Measurements from ENCODE around the gene LPAR5.

DNA sequence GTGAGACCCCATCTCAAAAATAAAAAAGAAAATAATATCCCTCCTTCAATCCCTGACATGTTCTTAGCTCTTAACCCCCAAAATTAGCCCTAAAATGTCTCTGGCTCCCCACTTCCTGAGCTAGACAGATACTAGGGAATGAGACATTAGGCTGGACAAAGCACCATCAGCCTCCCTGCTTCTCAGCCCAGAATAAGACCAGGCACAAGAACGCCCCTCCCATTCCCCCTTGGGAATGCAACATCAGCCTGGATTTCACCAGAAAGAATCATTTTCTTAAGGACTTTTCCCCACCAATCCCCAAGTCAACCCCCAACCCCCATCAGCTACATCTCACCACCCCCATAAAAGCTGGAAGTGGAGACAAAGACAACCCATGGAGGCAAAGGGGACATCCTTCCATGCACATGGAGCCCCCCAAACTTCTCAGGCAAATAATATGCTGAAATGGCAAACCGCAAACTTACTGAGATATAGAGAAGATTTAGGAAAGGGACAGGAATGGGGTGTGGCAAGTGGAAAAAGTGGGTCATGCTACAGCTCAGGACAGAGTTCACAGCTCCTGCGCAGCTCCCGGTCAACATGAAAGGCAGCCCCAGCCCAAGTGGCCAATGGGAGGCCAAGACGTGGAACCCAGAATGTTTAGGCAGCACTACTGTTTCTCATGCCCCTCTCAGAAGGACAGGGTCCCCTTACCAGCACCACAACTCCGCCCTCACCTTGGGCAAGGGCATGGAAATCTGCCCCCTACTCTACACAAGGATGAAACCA, 31.3 kb downstream of the LPAR5 start:
- TF ChIP-seq, protein P1, sequence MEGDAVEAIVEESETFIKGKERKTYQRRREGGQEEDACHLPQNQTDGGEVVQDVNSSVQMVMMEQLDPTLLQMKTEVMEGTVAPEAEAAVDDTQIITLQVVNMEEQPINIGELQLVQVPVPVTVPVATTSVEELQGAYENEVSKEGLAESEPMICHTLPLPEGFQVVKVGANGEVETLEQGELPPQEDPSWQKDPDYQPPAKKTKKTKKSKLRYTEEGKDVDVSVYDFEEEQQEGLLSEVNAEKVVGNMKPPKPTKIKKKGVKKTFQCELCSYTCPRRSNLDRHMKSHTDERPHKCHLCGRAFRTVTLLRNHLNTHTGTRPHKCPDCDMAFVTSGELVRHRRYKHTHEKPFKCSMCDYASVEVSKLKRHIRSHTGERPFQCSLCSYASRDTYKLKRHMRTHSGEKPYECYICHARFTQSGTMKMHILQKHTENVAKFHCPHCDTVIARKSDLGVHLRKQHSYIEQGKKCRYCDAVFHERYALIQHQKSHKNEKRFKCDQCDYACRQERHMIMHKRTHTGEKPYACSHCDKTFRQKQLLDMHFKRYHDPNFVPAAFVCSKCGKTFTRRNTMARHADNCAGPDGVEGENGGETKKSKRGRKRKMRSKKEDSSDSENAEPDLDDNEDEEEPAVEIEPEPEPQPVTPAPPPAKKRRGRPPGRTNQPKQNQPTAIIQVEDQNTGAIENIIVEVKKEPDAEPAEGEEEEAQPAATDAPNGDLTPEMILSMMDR (IDR thresholded peaks at IDR 0.05): no peak
- TF ChIP-seq POLR2A (IDR thresholded peaks at IDR 0.05) (no peak), POLR2AphosphoS5 (IDR thresholded peaks at IDR 0.05) (no peak)
